ENCODE measurements around the gene SLC25A45.
A peak's percentile ranks its signal among the peaks of the same experiment; 100 is the strongest.

Gene SLC25A45

GRCh38 chr11:65381716-65382032, 772 bp downstream of the SLC25A45 start:
- H3K36me3 ChIP-seq (ENCODE audit: insufficient read depth, low read length), result no peaks in the 10 kb centered on the region
- peak overlapping the region; percentile 88; the same call in 1 of the 2 replicates for H2AFZ ChIP-seq (ENCODE audit: low read length)
- peak overlapping the region; percentile 89 for H3K9ac ChIP-seq (ENCODE audit: low read depth, low read length, poor library complexity, severe bottlenecking)
- peaks cover 16% of the 10 kb centered on the region for H3K79me2 ChIP-seq (ENCODE audit: insufficient read depth, low read length)
- no peaks in the 10 kb centered on the region for H3K9me3 ChIP-seq (ENCODE audit: insufficient read depth, low read depth, low read length)
- H3K4me1 ChIP-seq (ENCODE audit: insufficient read depth, low read length, poor library complexity, severe bottlenecking), result peaks cover 37% of the 10 kb centered on the region
- H3K4me2 ChIP-seq (ENCODE audit: low read depth, low read length, poor library complexity, severe bottlenecking), result peak overlapping the region; percentile 83
- H3K27me3 ChIP-seq (ENCODE audit: insufficient read depth, low read length, poor library complexity, severe bottlenecking), result no peaks in the 10 kb centered on the region
- peaks cover under 1% of the 10 kb centered on the region for H4K20me1 ChIP-seq (ENCODE audit: insufficient read depth, low read length, poor library complexity, severe bottlenecking)
- TF ChIP-seq, protein P1, sequence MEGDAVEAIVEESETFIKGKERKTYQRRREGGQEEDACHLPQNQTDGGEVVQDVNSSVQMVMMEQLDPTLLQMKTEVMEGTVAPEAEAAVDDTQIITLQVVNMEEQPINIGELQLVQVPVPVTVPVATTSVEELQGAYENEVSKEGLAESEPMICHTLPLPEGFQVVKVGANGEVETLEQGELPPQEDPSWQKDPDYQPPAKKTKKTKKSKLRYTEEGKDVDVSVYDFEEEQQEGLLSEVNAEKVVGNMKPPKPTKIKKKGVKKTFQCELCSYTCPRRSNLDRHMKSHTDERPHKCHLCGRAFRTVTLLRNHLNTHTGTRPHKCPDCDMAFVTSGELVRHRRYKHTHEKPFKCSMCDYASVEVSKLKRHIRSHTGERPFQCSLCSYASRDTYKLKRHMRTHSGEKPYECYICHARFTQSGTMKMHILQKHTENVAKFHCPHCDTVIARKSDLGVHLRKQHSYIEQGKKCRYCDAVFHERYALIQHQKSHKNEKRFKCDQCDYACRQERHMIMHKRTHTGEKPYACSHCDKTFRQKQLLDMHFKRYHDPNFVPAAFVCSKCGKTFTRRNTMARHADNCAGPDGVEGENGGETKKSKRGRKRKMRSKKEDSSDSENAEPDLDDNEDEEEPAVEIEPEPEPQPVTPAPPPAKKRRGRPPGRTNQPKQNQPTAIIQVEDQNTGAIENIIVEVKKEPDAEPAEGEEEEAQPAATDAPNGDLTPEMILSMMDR (conservative IDR thresholded peaks at IDR 0.05; ENCODE audit: low read length), result no peak
- no peak for TF ChIP-seq EZH2phosphoT487 (IDR thresholded peaks at IDR 0.05; ENCODE audit: borderline replicate concordance)
- peak overlapping the region; percentile 84 for H3K4me3 ChIP-seq (ENCODE audit: low read length, poor library complexity, severe bottlenecking)
- H3K9me2 ChIP-seq (replicated peaks; ENCODE audit: low read depth, low read length), result no peaks in the 10 kb centered on the region
- peaks cover 8% of the 10 kb centered on the region; the same call in 1 of the 2 replicates for H3F3A ChIP-seq (ENCODE audit: low read depth)

DNA sequence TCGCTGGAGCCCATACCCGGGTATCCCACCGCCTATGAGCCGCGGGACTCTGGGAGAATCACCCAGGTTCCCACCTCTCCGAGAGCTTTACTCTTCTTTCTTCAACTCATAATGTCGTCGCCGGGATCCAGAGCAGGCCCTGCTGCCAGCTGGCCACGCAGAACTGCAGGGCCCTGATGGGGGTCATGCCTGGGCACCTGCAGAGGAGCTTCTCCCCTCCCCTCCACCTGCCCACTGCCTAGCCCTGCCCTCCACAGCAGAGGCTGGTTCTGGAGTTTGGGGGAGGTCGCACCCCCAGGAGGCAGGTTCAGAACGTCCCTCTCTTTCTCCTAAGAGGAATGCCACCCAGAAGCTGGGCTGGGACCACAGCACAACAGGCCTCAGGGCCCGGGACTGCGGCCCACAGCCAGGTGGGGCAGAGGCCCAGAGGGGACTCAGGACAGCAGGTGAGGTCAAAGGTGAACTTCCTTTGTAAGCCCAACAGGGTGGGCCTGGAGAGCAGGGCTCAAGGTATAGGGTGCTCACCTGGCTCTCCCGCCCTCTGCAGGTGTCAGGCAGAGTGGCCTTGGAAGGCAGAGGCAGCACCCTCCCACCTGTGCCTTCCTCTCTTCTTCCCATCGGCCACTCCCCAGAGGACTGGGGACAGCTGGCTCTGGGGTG, 1.9 kb downstream of the SLC25A45 start:
- Histone ChIP-seq H3K4me2 (ENCODE audit: low read depth, low read length, poor library complexity, severe bottlenecking) (peak overlapping the region; percentile 83), H3K9ac (ENCODE audit: low read depth, low read length, poor library complexity, severe bottlenecking) (peak overlapping the region; percentile 89)
- TF ChIP-seq EZH2phosphoT487 (IDR thresholded peaks at IDR 0.05; ENCODE audit: borderline replicate concordance), result no peak
- TF ChIP-seq, protein P1 (conservative IDR thresholded peaks at IDR 0.05; ENCODE audit: low read length), result no peak

GRCh38 chr11:65379698-65380459, 2.6 kb downstream of the SLC25A45 start:
- H3K4me2 ChIP-seq (ENCODE audit: low read depth, low read length, poor library complexity, severe bottlenecking), result peak overlapping the region; percentile 83
- no peaks in the 10 kb centered on the region for H3K9me2 ChIP-seq (replicated peaks; ENCODE audit: low read depth, low read length)
- peaks cover 29% of the 10 kb centered on the region for H3K4me1 ChIP-seq (ENCODE audit: insufficient read depth, low read length, poor library complexity, severe bottlenecking)
- TF ChIP-seq, protein P1 (conservative IDR thresholded peaks at IDR 0.05; ENCODE audit: low read length), result no peak
- no peak for TF ChIP-seq EZH2phosphoT487 (IDR thresholded peaks at IDR 0.05; ENCODE audit: borderline replicate concordance)
- H3K36me3 ChIP-seq (ENCODE audit: insufficient read depth, low read length), result no peaks in the 10 kb centered on the region
- H4K20me1 ChIP-seq (ENCODE audit: insufficient read depth, low read length, poor library complexity, severe bottlenecking), result no peaks in the 10 kb centered on the region
- H3F3A ChIP-seq (ENCODE audit: low read depth), result peaks cover 8% of the 10 kb centered on the region; the same call in 1 of the 2 replicates
- no peak overlapping the region for H3K4me3 ChIP-seq (ENCODE audit: low read length, poor library complexity, severe bottlenecking)
- peaks cover 11% of the 10 kb centered on the region; the same call in 1 of the 2 replicates for H3K79me2 ChIP-seq (ENCODE audit: insufficient read depth, low read length)
- no peaks in the 10 kb centered on the region for H3K9me3 ChIP-seq (ENCODE audit: insufficient read depth, low read depth, low read length)
- no peaks in the 10 kb centered on the region for H3K27me3 ChIP-seq (ENCODE audit: insufficient read depth, low read length, poor library complexity, severe bottlenecking)
- no peak overlapping the region for H3K9ac ChIP-seq (ENCODE audit: low read depth, low read length, poor library complexity, severe bottlenecking)
- no peak overlapping the region for H2AFZ ChIP-seq (ENCODE audit: low read length)

More for the DNA sequence above, 1.9 kb downstream of the SLC25A45 start:
- Histone ChIP-seq H3K4me1 (ENCODE audit: insufficient read depth, low read length, poor library complexity, severe bottlenecking) (peaks cover 32% of the 10 kb centered on the region), H3K9me2 (replicated peaks; ENCODE audit: low read depth, low read length) (no peaks in the 10 kb centered on the region), H3K36me3 (ENCODE audit: insufficient read depth, low read length) (no peaks in the 10 kb centered on the region), H3K4me3 (ENCODE audit: low read length, poor library complexity, severe bottlenecking) (peak overlapping the region; percentile 84), H3K79me2 (ENCODE audit: insufficient read depth, low read length) (peaks cover 11% of the 10 kb centered on the region; the same call in 1 of the 2 replicates), H3K27me3 (ENCODE audit: insufficient read depth, low read length, poor library complexity, severe bottlenecking) (no peaks in the 10 kb centered on the region), H4K20me1 (ENCODE audit: insufficient read depth, low read length, poor library complexity, severe bottlenecking) (no peaks in the 10 kb centered on the region), H2AFZ (ENCODE audit: low read length) (no peak overlapping the region), H3K9me3 (ENCODE audit: insufficient read depth, low read depth, low read length) (no peaks in the 10 kb centered on the region), H3F3A (ENCODE audit: low read depth) (peaks cover 8% of the 10 kb centered on the region; the same call in 1 of the 2 replicates)
